Stomach (tissue), 9 donors: ENCODE data around the gene CTDP1. TPM values are rescaled to one million over a fixed set of nuclear protein-coding genes. Genes with fewer than 3 reads are reported as not detected.

ENCODE experiments used
- DNase-seq, 2 donors: peaks; one replicate each; pipeline versions ENCODE4 v3.0.0 to v3.0.0-alpha.2; 2013 to 2019
- H3K27ac ChIP-seq, 5 donors: fragments of 200-600 bp in 4 of 5; sonication (generic) in 4 of 5; one replicate each; pipeline ENCODE4 v1.5.1; 2013 to 2019; ENCODE audit warnings: mild to moderate bottlenecking in 1 of 5, moderate library complexity in 1 of 5
- H3K27me3 ChIP-seq, 3 donors: fragments of 200-600 bp; sonication (generic); one replicate each; pipeline ENCODE4 v1.5.1; 2017 to 2019; ENCODE audit warnings: mixed run types in 1 of 3
- H3K36me3 ChIP-seq, 4 donors: fragments of 200-600 bp; sonication (generic); 1 replicate in 3 of 4; 2 replicates in 1 of 4; pipeline ENCODE4 v1.5.1; 2016 to 2019
- H3K4me1 ChIP-seq, 4 donors: fragments of 200-600 bp; sonication (generic); one replicate each; pipeline ENCODE4 v1.5.1; 2016 to 2019
- H3K4me3 ChIP-seq, 4 donors: fragments of 200-600 bp; sonication (generic) in 3 of 4; one replicate each; pipeline ENCODE4 v1.5.1; 2016 to 2019; ENCODE audit warnings: mild to moderate bottlenecking in 1 of 4
- H3K9me3 ChIP-seq, 4 donors: fragments of 200-600 bp; sonication (generic); one replicate each; pipeline ENCODE4 v1.5.1; 2016 to 2019
- CTCF ChIP-seq, 7 experiments: fragments of 450-650 bp in 4 of 7; fragments of 200-600 bp in 3 of 7; sonication (generic) in 3 of 7; IDR thresholded peaks; one replicate each; pipeline ENCODE4 v1.5.1; 2016 to 2019; ENCODE audit warnings: antibody characterized with exemption in 7 of 7, control low read depth in 2 of 7, mild to moderate bottlenecking in 1 of 7
- EP300 ChIP-seq: sonication (generic); formaldehyde crosslinking; IDR thresholded peaks from one replicate; pipeline ENCODE4 v1.6.1; 2017; ENCODE audit warnings: antibody characterized with exemption
- POLR2A ChIP-seq, 4 donors: fragments of 450-650 bp; IDR thresholded peaks; one replicate each; pipeline ENCODE4 v1.6.1; 2016; ENCODE audit warnings: antibody characterized with exemption in 4 of 4, control low read depth in 2 of 4, mild to moderate bottlenecking in 1 of 4, moderate library complexity in 1 of 4
- POLR2AphosphoS5 ChIP-seq, 3 donors: sonication (generic); formaldehyde crosslinking; IDR thresholded peaks; one replicate each; pipeline ENCODE4 v1.6.1; 2016; ENCODE audit warnings: antibody characterized with exemption in 3 of 3
- WGBS, 5 donors: extraction: QIAGEN DNeasy Blood & Tissue Kit in 3 of 5; methylation state at CpG; one replicate each; pipeline versions ENCODE4 v1.1.5 to v1.1.7; 2013 to 2018; 5-methylcytosine and 5-hydroxymethylcytosine counted together
- intact Hi-C: fragments of 100-400 bp; cut with DNase I; formaldehyde crosslinking; loops from one replicate; pipeline ENCODE4 v1.15.1; 2023; ENCODE audit warnings: low total_unique reads
- polyA plus RNA-seq, 3 donors: library from polyadenylated mRNA; stranded (reverse); fragments of 200-250 nt; gene quantifications; one replicate each; pipeline ENCODE4 v1.2.3, GENCODE V29; 2013
- total RNA-seq, 5 donors: library from RNA; depleted of rRNA; stranded (reverse); fragments of >200 nt; gene quantifications; one replicate each; pipeline versions ENCODE4 v1.1.0 to v1.2.3, GENCODE V29; 2014 to 2016
- donor health status: healthy with polysubstance abuse.
- donor health status: Bipolar disorder and iron deficiency.
- donor health status: healthy.

The CTDP1 gene
- total and polyA plus RNA-seq, 8 donors = 7.6 to 50.7 (median 16.8) TPM

- Histone ChIP-seq H3K4me3 (no peak overlapping the region), H3K27ac (no peak overlapping the region), H3K27me3 (no peaks in the 10 kb centered on the region), H3K4me1 (no peaks in the 10 kb centered on the region), H3K36me3 (peaks cover 32 to 45% (median 39%) of the 10 kb centered on the region in 4 donors), H3K9me3 (peaks cover 0 to 20% (median 6%) of the 10 kb centered on the region in 4 donors)
- DNase-seq = no peak
- WGBS, 5 donors = 96 to 98% (median 97%) methylated on average over 12 to 27 of the region's 27 CpGs
- TF ChIP-seq CTCF (IDR thresholded peaks at IDR 0.05) (no peak), EP300 (no peak), POLR2AphosphoS5 (IDR thresholded peaks at IDR 0.05) (no peak), POLR2A (IDR thresholded peaks at IDR 0.05) (no peak)
- intact Hi-C loops = no loop called here
Observed at GRCh38 chr18:79754831-79755351, 75.3 kb downstream of the CTDP1 start.

- H3K4me1 ChIP-seq = no peaks in the 10 kb centered on the region
- no peak overlapping the region for H3K27ac ChIP-seq
- 93 to 96% (median 95%) methylated on average over 29 to 31 of the region's 31 CpGs for WGBS, 5 donors
- no peak for TF ChIP-seq POLR2AphosphoS5 (IDR thresholded peaks at IDR 0.05)
- no peak overlapping the region for H3K4me3 ChIP-seq
- H3K27me3 ChIP-seq = no peaks in the 10 kb centered on the region
- peaks cover 0 to 21% (median 6%) of the 10 kb centered on the region in 4 donors for H3K9me3 ChIP-seq
- no peak for DNase-seq
- intact Hi-C loops = no loop called here
- H3K36me3 ChIP-seq = peaks cover 31 to 41% (median 35%) of the 10 kb centered on the region in 4 donors
Observed at GRCh38 chr18:79755496-79756142, 76.0 kb downstream of the CTDP1 start.

GRCh38 chr18:79756143-79756500 is 76.5 kb downstream of the CTDP1 start:
- H3K4me1 ChIP-seq = no peaks in the 10 kb centered on the region
- H3K4me3 ChIP-seq = no peak overlapping the region
- peaks cover 0 to 21% (median 6%) of the 10 kb centered on the region in 4 donors for H3K9me3 ChIP-seq
- no peaks in the 10 kb centered on the region for H3K27me3 ChIP-seq
- H3K36me3 ChIP-seq = peaks cover 31 to 41% (median 35%) of the 10 kb centered on the region in 4 donors
- no peak overlapping the region for H3K27ac ChIP-seq
- intact Hi-C loops = no loop called here
- no peak for TF ChIP-seq POLR2A (IDR thresholded peaks at IDR 0.05)
- TF ChIP-seq POLR2AphosphoS5 (IDR thresholded peaks at IDR 0.05) = no peak
- TF ChIP-seq EP300 = no peak
- TF ChIP-seq CTCF (IDR thresholded peaks at IDR 0.05) = no peak
- 92 to 96% (median 94%) methylated on average over 10 of the region's 10 CpGs for WGBS, 5 donors
- DNase-seq = no peak

- Histone ChIP-seq H3K9me3 (peaks cover 0 to 21% (median 6%) of the 10 kb centered on the region in 4 donors), H3K27ac (no peak overlapping the region), H3K36me3 (peaks cover 31 to 38% (median 34%) of the 10 kb centered on the region in 4 donors), H3K4me1 (no peaks in the 10 kb centered on the region), H3K27me3 (no peaks in the 10 kb centered on the region), H3K4me3 (no peak overlapping the region)
- DNase-seq = no peak
- WGBS, 5 donors = 95 to 98% (median 98%) methylated on average over 11 of the region's 11 CpGs
- intact Hi-C loops = no loop called here
- TF ChIP-seq POLR2A (IDR thresholded peaks at IDR 0.05) = no peak
- no peak for TF ChIP-seq EP300
- no peak for TF ChIP-seq CTCF (IDR thresholded peaks at IDR 0.05)
- TF ChIP-seq POLR2AphosphoS5 (IDR thresholded peaks at IDR 0.05) = no peak
Observed at GRCh38 chr18:79756826-79757225, 77.2 kb downstream of the CTDP1 start.

GRCh38 chr18:79760348-79760747 is 80.7 kb downstream of the CTDP1 start:
- Histone ChIP-seq H3K27ac (no peak overlapping the region), H3K4me3 (no peak overlapping the region), H3K9me3 (peaks cover 0 to 27% (median 6%) of the 10 kb centered on the region in 4 donors), H3K36me3 (peaks cover 8 to 11% (median 10%) of the 10 kb centered on the region in 4 donors), H3K4me1 (no peaks in the 10 kb centered on the region), H3K27me3 (no peaks in the 10 kb centered on the region)
- no peak for TF ChIP-seq POLR2AphosphoS5 (IDR thresholded peaks at IDR 0.05)
- no peak for TF ChIP-seq POLR2A (IDR thresholded peaks at IDR 0.05)
- TF ChIP-seq CTCF (IDR thresholded peaks at IDR 0.05) = no peak
- no peak for TF ChIP-seq EP300
- no peak for DNase-seq
- intact Hi-C loops = no loop called here
- WGBS, 5 donors = 7 to 13% (median 10%) methylated on average over 1 of the region's 1 CpG
